ENCODE results near the gene CAPZA2.

Gene CAPZA2

DNA sequence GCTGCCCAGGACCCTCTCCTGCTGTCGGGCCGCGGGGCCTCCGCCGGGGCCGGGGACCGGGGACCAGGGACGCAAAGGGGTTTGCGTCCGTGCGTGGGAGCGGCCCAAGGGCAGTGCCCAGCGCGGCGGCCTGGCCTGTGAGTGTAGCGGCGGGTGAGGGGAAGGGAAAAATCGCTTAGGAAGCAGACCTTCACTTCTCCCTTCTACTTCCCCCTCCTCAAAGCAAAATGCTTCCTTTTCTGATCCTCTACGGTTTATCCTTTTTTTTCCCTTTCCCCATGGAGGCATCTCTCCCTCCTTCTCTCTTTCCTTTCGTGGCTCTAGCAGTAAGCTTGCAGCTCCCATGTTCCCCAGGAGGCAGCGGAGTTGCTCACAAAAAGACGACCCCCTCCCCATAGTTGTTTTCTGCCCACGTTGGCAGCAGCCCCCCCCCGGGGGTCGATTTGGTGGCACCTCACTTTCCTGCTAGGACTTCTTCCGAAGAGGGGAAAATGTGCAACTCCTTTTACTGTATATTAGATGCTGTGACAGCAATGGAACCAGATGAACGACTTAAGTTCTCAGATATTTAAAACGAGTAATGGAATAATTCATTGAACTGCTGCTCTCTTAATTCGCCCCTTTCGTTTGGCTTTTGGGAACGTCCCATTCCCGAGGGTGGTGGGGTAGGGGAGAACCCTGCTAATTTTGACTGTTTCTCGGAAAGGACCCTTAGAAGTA, 724 bp downstream of the CAPZA2 start:
- no peak for DNase-seq

DNA sequence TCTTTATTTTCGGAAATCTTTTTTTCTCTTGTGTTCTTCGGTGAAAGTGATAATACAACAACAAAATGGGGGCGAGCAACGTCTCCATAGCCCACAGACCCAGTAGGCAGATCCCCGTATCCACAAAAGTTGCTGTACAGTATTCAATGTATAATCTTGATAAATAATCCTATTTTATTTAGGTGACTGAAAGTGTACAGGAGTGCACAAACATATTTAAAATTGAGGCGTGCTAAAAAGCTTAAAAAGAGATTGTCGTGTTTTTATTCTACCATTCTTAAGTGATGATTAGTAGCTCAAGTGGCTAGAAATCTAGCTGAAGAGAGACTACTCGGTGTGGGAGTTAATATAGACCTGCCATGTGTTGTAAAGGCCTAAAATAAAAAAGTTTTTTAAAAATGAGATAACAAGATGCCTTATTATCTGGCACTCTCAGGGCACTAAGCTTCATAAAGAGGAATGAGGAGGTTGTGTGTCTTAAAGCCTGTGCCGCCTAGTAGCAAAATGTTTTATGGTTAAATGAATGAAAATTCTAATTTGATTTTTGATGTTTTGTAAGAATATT, 1.6 kb downstream of the CAPZA2 start:
- DNase-seq = no peak

DNA sequence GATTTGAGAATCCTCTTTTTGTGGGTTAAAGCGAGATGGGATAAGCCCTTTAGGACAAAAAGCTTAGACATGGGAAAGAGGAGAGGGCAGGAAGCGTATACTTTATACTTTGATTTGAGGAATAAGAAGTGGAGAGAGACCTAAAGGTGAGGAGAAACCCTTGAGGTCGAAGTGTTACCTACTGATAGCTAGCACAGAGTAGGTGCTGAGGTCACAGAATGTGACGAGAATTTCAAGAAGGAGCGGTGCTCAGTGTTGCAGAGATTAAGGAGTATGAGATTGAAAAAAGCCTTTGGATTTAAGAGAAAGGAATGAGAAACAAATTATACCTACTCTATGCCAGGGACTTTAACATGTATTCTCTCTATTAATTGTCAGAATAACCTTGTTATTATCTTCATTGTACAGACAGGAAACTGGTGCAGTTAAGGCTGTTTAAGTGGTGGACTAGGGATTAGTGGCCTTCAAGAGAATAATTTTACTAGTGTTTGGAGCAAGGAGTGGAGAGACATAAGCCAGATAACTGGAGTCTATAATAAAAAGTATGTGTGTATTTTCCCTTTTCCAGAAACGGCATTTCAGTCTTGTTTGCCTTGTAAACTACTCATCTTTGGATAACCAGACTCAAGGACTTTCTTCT, 8.8 kb downstream of the CAPZA2 start:
- no peak for DNase-seq

DNA sequence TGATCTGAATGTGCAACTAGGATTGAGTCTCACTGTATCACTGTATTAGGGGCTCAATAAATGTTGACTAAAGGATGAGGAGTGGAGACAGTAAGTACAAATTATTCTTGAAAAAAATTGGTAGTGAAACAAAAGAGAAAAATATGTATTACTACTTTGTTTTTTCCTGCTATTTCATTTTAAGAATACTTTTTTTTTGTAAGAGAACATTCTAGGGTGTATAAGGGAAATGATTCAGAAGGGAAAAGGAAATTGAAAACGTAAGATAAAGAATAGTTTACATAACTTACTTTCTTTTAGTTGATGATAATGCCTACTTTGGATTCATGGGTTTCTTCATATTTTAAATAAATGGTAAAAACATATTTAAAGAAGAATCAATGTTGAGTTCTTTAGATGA, 9.6 kb downstream of the CAPZA2 start:
- DNase-seq = no peak

DNA sequence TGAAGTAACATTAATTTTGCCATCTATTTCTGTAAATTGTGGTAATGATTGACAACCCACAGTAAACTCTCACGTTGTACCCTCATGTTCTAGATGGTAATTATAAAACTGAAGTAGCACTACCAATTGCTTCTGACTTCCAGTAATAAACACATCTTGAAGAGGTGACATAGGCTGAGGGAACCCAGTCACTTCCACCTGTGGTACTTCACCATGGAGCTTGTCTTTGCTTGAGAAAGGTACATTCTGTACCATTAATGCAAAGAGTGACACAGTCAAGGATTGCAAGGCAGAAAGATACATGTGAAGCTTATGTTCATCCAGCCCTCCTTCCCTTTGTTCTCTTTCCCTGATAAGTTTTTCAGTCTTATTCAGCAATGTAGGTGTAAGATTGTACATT, 11.2 kb downstream of the CAPZA2 start:
- no peak for DNase-seq

DNA sequence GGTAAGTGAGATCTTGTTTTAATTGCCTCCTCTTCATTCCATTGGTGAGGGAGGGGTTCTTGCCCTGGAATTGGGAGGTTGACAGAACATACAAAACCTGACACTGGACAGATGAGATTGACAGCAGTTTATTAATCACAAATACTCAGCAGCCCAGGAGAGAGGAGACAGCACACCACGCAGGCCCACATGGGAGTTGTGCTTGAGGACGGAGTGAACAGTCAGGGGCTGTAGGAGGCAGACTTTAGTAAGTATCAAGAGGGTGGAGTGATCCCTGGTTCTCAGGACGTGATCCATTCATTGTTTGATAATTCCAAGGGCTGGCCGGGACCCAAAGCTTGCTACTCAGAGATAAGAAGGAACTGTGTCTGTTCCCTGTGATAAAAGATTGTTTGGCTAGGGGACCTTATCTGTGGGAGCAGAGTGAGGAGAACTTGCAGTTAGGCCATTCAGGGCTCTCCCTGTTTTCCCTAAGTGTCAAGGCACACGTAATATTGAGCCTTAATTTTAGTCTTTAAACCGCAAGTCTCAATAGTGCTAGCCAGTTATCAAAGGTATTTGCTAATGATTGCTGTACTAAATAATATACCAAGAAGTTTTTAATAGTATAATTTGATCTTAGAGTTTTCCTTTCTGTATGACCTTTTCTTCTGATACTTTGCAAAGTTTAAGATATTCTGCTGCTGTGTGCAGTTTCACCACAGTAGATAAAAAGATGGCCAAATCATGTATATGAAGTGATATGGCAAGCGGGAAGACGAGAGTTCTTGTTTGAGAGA, 14.5 kb downstream of the CAPZA2 start:
- DNase-seq = no peak

DNA sequence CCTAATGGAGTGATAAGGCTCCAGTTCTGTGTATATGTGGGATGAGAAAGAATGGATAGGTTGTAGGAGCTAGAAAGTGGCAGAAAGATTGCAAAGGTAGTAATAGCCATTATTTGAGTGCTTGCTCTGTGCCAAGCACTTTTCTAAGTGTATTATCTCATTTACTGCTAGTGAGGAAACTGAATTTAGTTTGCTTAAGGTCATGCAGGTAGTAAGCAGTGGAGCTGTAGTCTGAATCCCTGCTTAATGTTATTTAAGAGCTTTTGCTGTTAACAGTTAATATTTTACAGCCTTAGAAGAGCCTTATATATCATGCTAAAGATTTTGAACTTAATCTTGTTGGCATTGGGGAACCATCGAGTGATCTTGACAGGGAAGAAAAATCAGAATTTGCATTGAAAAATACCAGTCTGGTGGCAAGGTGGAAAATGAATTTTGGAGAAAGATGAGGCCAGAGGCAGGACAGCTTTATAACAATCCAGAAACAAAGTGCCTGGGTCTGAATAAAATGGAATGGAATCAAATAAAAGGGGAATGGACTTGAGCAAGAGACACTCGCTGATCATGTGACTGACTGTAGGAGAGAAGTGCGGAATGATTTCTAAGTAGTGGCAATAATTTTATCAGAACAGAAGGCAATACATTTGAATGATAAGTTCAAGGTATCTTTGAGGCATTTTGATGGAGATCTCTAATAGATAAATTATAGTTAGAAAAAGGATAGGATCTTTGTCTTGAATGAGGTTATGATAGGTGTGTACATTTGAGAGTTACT, 15.2 kb downstream of the CAPZA2 start:
- no peak for DNase-seq

DNA sequence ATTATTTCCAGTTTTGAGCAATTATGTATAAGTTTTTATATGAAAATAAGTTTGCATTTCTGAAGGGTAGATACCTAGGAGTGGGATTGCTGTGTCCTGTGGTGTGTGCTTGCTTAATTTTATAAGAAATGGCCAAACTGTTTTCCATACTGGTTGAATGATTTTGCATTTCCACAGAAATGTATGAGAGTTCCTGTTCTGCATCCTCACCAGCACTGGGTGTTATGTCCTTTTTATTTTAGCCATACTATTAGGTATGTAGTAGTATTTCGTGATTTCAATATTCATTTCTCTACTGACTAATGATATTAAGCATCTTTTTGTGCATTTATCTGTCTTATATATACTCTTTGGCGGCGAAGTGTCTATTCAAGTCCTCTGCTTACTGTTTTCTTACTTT, 22.3 kb downstream of the CAPZA2 start:
- no peak for DNase-seq

DNA sequence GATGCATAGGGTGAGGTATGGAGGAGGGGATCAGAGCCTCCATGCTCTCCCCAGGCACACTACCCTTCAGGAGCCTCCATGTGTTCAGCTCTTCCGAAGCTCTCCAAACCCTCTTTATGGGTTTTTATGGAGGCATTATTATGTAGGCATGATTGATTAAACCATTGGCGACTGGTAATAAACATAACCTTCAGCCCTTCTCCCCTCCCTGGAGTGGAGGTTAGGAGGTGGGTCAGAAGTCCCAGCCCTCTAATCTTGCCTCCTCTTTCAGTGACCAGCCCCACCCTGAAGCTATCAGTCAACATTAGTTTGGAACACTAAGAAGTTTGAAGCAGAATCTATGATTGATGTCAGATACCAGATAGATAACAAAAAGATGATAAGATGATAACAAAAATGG, 23.3 kb downstream of the CAPZA2 start:
- DNase-seq = no peak

DNA sequence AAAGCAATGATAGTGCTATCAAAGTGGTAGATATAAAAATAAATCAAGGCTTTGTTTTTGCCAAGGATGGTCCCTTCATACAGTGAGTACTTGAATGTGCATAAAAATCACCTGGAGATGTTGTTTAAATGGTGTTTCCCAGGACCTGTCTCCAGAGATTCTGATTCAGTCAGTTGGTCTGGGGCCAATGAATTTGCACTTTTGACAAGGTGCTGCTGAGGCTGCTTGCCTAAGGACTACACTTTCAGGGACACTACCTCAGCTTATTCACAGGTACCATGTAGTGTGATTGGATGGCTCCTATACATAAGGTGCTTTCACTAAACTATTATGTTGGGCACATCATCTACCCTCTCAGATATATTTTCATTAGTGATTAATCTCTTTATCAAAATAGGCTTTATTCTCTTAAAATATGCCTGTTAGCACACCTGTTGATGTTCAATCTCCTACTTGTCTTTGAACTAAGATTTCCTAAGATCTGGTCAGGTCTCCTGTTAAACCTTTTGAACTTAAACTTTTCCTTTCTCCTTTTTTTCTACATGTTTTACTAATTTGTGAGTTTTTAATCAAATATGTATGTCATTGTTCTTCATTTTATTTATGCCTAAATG, 24.3 kb downstream of the CAPZA2 start:
- DNase-seq = no peak

DNA sequence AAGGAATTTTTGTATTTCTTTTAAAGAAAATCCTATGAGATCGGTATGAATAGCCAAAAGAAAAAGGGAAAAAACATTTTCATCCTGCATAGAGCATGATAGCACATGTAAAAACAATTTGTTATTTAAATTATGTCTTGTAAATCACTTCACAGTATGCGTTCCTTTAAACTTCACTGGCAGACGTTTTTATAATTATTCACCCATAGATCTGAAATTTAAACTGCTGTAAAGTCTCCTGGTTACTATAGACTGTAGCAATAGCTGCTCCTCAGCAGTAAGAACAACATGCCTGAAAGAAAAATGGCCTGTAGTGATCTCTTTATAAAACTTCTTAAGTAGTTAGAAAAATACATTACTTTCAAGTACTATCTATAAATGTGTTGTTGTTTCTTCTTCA, 26.5 kb downstream of the CAPZA2 start:
- DNase-seq = no peak

DNA sequence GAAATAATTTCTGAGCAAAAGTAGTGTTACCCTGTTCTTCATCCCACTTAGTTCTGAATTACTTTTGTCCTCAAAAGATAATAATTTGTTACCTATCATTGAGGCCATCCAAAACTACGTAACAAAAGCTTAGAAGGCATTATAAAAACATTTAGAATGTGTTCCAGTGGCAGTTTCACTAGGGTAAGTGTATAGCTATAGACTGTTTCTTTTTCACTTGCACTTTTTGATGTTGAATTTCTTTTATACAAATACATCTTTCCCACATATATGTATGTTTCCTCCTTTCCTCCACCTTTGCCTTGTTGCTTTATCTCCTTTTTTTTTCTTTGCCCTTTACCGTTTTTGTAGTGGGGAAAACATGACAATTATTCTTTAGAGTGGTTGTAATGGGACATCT, 33.5 kb downstream of the CAPZA2 start:
- no peak for DNase-seq

DNA sequence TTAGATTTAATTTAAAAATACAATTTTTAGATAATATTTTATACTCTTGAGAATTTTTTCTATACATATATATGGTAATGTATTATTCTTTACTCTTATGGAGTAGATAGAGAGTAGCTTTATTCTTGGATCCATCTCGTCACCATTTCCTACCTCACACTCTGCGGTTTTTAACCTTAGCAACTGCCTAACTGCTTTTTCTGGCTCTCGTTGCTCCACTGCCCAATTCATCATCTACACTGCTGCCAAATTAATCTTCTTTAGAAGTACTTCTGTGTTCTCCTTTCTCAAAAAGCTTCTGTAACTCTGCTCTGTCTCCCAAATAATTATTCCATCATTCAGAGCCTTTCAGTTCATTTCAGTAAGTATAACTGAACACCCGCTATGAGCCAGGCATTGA, 35.3 kb downstream of the CAPZA2 start:
- DNase-seq = no peak

DNA sequence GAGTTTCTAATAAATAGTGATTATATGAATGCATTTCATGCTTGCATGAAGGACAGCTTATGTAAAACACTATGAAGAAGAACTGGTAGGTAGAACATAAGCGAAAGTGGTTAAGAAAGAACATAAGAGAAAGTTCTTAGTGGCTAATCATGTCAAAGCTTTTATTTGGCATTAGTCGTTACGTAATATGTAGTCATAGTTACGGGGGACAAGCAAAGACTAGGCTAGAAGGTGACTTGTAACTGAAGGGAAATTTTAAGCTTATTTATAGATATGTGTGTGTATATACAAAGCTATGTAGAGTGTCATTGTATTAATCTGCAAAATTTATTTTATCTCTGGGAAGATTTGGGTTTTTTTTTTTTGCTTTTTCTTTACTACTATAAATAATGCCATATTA, 36.9 kb downstream of the CAPZA2 start:
- DNase-seq = no peak

DNA sequence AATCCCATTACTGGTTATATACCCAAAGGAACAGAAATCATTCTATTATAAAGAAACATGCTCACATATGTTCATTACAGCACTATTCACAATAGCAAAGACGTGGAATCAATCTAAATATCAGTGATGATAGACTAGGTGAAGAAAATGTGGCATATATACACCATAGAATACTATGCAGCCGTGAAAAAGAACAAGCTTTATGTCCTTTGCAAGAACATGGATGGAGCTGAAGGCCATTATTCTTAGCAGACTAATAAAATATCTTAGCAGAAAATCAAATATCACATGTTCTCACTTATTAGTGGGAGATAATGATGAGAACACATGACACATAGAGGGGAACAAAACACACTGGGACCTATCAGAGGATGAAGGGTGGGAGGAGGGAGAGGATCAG, 38.8 kb downstream of the CAPZA2 start:
- DNase-seq = no peak

DNA sequence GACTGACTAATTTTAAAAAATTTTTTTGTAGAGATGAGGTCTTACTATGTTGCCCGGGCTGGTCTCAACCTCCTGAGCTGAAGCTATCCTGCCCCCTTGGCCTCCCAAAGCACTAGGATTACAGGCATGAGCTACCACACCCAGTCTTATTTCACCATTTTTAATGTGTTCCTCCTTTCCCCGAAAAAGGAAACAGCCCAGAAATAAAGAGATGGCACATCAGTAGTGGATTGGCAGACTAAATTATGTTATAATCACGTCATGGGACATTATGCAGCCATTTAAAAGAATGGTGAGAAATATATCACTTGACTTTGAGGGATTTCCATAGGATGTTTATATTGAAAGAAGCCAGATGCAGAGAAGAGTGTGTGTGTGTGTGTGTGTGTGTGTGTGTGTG, 40.5 kb downstream of the CAPZA2 start:
- no peak for DNase-seq

DNA sequence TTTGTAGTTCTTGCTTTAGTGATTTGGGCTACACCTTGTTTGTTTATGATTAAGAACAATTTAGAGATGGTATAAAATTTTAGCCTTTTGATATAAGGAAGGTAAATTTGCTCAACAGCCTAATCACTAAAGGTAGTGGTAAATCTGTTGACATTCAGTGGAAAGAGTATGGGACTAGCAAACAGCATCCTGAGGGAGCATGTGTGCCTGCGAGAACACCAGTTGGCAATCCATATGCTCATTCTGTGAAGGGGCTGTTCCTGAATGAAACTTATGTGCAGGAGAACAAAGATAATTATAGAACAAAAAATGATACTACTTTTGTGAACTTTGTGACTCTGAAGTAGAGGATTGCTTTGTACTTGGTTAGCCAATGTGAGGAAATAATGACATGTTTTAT, 44.0 kb downstream of the CAPZA2 start:
- DNase-seq = no peak

DNA sequence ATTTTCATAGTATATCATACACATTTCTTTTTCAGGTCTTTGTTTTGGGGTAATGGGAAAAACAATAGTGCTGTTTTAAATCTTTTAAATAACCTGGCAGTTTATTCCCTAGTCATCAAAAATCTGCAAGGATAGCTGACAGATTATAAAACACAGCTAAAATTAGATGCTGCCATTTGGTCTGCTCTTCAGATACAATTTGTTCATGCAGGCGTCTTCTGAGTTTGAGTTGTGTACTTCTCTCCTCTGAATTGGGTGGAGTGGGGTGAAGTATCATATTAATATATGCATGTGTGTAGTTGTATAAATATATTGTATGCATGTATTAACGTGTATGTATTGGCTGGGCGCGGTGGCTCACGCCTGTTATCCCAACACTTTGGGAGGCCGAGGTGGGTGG, 48.0 kb downstream of the CAPZA2 start:
- DNase-seq = no peak

DNA sequence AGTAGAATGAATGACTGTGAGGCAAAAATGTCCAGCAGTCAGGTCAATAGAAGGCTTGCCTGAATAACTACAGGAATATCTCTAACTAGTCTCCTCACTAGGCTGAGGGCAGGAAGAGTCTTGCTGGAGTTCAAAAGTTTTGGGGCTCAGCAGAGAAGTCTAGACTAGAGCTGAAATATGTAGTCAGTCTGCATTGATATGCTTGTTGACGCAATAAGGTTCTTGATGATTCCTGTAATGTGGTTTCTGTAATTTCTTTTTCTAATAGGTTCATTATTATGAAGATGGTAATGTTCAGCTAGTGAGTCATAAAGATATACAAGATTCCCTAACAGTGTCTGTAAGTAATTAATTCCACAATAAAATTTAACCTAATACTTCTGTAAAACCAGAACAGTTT, 49.4 kb downstream of the CAPZA2 start:
- DNase-seq = no peak

DNA sequence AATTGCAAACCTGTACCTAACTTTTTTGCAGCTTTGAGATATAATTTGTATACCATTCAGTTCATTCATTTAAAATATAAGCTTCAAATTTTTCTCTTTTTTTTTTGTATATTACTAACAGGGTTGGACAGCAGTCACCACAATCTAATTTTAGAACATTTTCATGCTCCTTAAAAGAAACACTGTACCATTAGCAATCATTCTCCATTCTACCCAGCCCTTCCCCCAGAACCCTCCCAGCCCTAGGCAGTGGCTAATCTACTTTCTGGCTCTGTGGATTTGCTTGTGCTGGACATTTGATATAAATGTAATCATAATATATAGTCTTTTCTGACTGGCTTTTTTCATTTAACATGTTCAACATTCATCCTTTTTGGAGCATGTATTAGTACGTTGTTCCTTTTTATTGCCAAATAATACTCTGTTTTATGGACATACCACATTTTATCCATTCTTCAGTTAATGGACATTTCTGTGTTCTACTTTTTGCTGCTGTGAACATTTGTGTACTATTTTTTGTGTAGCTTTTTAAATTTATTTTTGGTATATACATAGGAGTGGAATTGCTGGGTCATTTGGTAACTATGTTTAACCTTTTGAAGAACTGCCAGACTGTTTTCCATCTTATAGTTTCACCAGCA, 50.0 kb downstream of the CAPZA2 start:
- no peak for DNase-seq

DNA sequence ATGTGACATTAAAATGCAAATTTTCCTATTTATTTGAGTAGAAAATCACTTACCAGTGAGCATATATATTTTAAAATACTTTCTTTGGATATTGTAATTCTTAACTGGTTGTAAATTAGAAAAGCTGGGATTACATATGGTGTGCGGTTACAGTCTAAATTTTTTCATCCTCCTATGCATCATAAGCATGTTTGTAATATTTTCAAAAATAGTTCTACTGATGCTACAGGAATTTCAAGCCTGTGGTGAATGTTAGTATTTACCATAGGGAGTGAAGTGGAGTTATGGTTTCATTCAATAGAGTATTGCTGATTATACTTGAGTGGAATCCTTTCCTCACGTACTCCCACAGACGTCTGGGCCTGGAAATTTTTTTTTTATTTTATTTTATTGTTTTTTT, 56.3 kb downstream of the CAPZA2 start:
- no peak for DNase-seq

DNA sequence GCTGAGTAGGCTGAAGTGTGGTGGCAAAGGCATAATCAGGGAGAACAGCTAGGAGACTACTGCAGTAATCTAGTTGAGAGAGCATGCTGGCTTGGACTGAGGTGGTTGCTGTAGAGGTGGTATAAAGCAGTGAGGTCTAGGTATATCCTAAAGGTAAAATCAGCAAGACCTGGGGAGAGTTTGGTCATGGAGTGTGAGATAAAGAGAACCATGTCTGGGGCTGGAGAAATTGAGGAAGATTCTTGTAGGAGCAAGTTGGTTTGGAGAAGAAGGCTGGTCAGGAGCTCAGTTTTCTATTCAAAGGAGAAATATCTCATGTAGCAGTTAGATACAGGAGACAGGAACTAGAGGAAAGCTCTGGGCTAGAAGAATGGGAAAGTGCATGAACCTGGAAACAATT, 58.0 kb downstream of the CAPZA2 start:
- no peak for DNase-seq

Data from 8988T (cell line).